ACHN (cell line): ENCODE results near the gene KCNMA1.

ENCODE experiments used
- DNase-seq: peaks from one replicate; pipeline ENCODE4 v3.0.0-alpha.2; 2015
- in situ Hi-C: cut with HindIII; loops from 2 replicates; pipeline ENCODE4 v1.10.0; 2017; ENCODE audit warnings: low sequenced_read_pairs, low pct_ligation_motif_present, low pct_unique_long_range_greater_than_20kb

KCNMA1 gene

DNA sequence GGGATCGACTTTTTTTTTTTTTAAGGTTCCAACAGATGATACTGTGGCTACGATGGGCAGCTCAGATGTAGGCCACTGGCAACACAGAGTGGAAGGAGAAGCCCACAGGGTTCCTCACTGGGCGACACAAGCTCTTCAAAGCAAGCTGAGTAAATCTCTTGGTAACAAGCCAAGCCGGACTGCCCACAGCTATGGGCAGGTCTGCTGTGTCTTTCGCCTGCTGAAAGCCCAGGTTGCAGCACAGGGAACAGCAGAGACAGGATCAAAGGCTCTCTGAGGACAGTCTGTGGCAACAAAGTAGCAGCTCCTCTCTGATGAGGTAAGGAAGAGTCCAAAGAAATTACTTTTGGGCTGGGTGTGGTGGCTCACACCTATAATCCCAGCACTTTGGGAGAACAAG lies 83.6 kb downstream of the KCNMA1 start:
- in situ Hi-C loops = no loop called here
- no peak for DNase-seq

DNA sequence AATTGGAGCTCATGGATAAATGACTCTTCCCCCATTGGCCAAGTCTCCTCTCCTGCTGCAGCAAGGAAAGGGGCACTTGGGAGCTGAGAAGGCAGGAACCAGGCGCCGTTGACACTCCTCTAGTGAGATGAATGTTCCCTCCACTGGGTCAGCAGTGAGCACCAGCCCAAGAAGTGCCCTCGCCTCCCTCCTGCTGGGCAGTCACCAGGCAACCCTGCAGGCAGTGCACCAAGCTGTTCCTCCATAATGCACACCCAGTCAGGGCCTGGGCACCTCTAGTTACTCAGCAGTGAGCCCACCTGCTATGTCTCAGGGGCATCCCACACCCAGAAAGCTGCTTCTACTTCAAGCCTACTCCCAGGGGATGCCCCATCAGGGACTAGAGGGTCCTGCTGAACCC lies 84.3 kb downstream of the KCNMA1 start:
- no peak for DNase-seq
- in situ Hi-C loops = no loop called here

DNA sequence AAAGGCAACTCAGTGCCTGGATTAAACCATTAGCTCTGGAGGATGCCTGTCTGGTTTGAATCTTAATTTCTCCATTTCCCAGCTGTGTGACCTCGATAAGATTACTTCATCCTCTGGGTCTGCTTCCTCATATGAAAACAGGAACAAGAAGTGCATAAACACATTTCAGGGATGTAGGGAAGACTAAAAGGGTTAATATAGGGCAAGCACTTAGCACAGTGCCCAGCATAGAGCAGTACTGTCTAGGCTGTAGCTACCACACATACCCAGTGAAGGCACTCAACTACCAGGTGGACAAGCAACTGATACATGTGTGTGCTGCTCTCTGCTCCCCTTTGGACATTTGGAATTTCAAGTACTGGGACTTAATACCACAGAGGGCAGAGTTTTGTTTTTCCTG lies 85.4 kb downstream of the KCNMA1 start:
- in situ Hi-C loops = no loop called here
- DNase-seq = no peak

DNA sequence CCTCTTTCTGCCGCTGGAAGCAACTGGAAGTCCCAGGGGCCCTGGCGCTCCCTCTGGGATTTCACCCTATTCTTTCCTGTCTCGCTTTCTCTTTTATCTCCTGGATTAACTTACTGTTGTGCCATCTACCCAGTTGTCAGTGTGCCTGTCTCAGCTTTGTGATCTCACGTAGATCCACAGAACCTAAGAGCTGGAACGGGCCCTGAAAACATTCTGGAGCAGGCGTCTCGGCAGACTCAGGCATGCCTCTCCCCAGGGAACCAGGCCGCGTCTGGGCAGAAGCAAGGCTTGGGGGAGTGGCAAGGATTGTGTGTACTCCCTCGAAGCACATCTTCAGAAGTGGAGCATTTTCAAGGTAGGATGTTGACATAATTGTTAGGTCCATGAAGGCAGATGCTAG lies 87.2 kb downstream of the KCNMA1 start:
- DNase-seq = no peak
- in situ Hi-C loops = no loop called here

DNA sequence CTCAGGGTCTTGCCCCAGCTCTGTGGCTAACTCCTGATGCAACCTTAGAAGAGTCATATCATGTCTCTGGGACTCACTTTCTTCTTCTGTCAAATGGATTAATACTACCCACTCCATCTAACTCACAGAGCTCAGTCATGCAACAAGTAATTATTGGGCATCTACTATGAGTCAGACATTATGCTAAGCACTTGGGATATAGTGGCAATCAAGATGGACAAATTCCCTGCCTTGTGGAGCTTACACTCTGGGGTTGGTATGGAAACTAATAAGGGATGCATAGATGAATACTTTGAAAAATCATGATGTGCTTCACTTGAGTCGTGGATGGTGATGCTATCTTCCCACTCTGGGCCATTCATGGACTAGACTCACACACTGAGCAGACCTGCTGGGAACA lies 88.9 kb downstream of the KCNMA1 start:
- DNase-seq = no peak
- in situ Hi-C loops = no loop called here

DNA sequence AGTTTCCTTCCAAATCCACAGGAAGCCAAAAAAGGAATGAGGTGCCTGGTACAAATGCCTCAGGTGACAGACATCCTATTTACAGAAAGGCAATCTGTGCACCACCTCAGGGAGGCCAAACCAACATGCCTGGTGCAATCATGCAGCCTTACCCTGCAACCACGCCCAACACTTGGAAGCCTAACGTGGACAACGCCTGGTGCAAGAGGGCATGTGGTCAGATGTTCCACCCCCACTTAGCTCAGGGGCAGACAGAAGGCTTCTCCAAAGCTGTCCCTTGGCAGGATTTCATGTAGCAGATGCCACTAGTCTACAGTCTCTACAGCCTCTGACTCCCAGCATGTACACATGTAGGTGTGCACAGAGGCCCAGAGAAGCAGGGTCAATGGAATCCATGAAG lies 89.5 kb downstream of the KCNMA1 start:
- no peak for DNase-seq
- in situ Hi-C loops = no loop called here

DNA sequence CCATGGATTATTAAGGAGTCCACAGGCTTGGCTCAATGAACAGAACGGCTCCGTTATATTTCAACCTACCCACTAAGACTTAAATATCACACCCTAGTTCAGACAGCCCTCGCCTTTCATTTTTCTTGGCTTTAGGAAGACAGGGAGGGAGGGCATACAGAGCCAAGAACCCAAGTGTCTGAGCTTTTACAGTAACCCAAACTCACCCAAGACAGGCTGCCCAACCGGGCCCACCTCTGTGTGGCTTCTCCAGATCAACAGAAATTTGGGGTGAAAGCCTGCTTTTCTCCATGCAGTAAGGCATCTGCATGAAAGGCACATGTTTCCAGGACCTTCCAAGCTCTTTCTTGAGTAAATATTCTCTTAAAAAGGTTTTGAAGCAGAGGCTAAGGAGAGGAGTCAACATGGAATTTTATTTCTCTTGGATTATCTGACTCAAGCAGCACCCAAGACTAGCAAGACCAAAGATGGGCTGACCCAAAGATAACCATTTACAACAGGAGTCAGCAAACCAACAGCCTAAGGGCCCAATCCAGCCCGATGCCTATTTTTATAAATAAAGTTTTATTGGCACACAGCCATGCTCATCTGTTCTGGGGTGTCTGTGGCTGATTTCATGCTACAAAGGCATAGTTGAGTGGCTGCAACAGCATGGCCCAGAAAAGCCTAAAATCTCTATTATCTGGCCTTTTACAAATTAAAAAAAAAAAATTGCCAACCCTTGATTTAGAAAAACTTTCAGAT lies 90.1 kb downstream of the KCNMA1 start:
- in situ Hi-C loops = no loop called here
- no peak for DNase-seq

DNA sequence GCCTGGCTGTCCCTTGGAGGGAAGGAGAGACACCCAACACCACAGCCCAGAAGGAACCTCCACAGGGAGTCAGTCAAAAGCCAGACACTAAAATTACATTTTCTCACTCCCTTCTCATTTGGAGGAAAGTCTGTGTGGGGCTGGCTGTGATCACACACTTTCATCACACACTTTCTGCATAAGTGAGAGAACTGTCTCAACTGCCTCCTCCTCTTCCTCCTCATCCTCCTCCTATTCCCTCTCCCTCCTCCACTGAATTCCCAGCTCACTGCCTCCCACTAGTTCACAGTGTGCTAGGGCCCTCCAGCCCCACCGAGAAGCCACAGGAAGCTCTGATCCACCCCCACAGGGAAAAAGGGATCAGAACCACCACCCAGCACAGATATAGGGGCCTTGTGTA lies 91.6 kb downstream of the KCNMA1 start:
- DNase-seq = no peak
- in situ Hi-C loops = no loop called here

DNA sequence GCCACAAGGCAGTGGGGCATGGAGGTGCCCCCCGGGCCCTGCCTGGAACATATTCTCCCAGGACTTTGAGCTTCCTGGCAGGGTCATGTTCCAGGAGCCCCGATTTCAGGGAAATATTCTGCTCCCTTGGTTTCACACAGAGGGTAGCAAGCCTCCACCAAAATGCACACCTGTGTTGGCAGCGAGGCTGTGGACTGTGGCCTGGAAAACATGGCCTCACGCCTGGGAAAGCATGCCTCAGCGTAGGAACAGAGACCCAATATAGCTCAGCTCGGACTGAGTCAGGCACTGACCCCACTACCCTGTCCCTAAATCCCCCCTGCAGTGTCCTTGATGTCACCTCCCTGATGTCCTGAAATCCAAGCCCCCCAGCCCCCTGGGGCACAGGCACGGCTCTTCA lies 92.0 kb downstream of the KCNMA1 start:
- in situ Hi-C loops = no loop called here
- no peak for DNase-seq

DNA sequence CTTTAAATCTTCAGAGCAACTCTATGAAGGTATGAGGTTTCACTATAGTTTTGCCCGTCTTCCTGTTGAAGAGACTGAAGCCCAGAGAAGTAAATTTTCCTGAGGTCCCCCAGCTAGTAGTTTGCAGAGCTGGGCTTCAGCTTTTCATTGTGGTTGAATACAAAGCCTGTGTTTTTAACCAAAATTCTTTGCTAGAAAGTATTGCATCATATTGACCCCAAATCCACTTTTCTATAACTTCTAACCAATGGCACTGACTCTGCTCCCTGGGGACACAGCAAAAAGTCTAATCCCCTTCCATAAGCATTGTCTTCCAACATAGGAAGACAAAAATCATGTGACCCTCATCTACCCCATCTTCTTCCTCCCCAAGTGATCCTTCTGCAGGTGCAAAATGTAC lies 93.0 kb downstream of the KCNMA1 start:
- in situ Hi-C loops = no loop called here
- DNase-seq = no peak

DNA sequence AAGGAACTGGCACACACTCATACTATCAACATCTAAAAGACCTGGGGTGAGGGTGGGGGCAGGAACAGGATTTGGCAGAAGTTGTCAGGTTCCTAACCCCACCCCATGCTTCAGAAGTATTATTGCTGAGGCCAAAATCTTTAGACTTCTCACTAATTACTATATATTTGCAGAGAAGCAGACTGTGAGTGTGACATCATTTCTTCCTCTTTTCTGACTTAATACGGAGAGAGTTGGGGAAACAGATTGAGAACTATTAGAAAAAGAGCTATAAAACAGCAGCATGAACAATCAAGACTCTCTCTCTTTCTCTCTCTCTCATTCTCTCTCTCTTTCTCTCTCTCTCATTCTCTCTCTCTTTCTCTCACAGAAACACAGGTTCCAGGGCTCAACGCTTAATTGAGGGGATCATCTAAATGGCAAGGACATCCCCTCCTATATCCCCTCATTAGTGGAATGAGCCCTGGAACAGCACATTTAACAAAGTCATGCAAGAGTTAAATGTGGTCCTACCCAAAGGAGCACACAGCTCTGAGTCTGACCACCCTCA lies 94.8 kb downstream of the KCNMA1 start:
- no peak for DNase-seq
- in situ Hi-C loops = no loop called here

DNA sequence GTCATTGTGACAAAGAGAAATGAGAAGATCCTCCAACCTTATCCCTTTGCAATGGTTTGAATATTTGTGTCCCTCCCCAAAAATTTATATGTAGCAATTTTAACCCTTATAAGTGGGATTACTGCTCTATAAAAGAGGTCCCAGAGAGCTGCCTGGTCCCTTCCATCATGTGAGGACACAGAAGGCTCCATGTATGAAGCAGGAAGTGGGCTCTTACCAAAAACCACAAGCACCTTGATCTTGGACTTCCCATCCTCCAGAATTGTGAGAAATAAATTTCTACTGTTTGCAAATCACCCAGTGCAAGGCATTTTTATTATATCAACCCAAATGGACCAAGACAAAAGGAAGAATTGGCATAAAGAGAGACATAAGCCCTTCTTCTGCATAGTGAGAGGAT lies 95.7 kb downstream of the KCNMA1 start:
- in situ Hi-C loops = no loop called here
- DNase-seq = no peak

DNA sequence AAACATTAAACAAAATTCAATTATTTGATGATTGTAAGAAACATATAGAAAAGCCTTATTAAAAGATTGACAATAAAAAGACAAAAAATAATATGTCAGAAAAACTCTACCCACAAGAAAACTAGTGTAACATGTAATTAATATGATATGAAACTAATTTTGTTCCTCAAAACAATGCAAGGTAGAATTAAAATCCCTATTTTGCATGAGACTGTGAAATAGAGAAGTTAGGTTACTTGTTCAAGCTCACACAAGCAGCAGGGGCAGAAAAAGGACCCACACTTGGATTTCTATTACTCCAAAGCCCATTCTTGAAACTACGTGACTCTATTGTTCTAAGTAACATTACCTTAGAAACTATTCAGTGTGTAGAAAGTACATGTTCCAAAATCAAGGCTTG lies 96.4 kb downstream of the KCNMA1 start:
- in situ Hi-C loops = no loop called here
- DNase-seq = no peak

DNA sequence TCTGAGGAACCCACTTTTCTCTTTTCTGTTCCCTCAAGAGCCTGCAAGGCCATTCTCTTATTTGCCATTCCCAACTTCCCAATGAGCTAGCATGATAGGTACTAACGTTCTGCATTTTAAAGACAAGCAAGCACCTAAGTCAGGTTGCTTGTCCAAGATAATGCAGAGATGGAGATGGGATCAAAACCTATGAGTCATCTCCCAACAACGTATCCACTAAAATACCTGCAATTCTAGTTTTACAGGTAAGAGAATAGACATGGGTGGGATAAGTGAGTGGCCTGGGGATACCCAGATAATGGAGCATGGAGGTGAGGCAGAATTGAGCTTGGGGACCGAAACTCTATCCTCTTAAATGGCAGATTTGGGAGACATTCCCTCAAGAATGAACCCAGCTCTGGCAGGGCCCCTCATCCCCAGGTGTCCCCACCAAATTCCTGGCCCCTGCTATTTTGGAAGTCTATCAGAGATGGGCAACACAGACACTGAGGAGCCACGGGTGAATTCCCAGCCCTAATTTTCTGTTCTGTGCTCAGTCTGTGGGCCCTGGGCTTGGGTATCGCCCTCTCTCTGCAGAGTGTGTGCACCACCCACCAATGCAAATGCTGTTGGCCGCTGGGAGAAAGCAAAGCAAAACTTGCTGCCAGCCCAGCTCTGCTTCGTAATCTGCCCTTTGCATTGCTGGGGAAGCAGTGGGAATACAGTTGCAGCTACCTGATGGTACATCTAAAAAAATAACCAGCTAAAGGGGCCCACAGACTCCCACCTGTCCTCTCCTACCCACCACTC lies 98.3 kb downstream of the KCNMA1 start:
- in situ Hi-C loops = no loop called here
- no peak for DNase-seq

DNA sequence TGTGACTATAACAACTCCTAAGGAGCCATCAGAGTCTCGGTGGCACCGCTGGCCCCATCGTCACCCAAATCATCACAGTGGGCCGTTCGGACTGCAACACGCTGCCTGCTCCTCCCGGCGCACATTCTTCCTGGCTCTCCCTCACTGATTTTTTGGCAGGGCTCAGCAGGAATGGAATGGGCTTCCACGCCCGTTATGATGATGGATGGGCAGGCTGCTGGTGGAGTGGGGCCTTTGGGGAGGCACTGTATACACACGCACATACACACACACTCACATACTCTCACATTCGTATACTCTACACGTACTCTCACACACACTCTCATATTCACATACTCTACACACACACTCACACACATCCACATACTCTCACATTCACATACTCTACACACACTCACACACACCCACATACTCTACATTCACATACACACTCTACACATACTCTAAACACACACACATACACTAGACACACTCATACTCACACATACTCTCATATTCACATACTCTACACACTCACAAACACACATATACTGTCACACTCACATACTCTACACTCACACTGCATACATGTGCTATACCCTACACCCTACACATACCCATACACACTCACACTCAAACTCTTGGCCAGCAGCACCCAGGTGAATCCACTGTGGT lies 99.8 kb downstream of the KCNMA1 start:
- in situ Hi-C loops = no loop called here
- no peak for DNase-seq

DNA sequence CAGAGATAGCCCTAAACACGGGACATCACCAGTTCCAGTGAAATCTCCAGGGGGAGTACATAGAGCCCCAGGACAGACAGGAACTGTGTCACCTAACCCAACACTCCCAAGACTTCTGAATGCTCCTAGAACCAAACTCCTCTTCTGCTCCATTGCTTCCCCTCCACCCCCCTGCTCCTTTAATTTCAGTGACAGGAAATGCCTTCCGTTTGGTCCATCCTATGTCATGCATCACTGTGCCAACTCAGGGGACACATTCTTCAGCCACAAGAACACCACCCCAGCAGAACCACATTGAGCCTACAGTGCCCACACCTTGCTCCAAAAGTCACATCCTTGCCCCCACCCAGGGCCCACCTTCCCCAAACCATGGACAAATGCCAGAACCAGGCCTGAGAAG lies 100.5 kb downstream of the KCNMA1 start:
- in situ Hi-C loops = no loop called here
- DNase-seq = no peak

DNA sequence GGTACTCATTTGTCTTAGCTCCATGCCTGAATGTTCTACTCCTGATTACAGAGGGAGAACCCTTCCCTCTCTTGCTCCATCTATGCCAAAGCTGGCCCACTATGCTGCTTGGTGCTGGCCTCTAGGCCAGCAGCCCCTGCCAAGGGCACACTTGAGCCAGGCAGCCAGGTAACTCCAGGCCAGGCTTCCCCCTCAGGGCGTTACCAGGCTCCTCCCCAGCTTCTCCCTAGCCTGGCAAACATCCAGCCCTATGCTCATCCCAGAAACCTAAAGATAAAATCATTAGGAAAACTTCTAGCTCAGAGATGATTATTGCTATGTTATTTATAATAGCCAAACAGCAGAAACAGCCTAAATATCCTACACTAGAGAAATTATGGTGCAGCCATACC lies 103.7 kb downstream of the KCNMA1 start:
- in situ Hi-C loops = no loop called here
- no peak for DNase-seq

DNA sequence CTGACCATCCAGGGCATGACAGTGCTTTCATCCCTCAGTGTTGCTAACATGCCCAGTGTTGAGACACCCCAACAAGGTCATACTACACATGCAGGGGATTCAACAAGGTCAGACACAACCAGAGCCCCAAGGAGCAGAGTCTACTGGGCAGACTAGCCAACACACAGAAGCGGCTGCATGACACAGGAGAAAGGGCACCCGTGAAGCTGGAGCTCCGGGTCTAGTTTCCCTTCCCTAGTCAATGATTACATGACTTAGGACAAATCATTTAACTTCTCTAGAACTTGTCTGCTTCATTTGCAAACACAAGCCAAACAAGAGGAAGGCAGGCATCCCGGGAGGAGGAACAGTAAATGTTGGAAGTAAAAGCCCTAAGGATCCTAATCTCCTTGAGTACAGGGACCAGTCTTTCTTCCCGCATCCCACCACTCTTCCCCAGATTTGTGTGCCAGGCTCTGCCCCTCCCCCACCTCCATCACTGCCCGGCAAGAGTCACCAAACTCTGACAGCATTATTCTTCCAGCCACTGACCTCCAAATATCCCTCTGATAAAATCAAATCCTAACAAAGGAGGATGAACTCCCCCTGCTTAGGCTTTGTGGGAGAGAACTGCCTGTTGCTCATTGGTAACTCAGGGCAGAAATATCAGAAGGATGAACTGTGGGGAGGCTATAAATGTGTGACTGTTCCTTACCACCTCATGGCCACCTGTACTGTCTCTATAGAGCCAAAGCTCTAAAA lies 104.3 kb downstream of the KCNMA1 start:
- in situ Hi-C loops = no loop called here
- DNase-seq = peak; percentile 81

DNA sequence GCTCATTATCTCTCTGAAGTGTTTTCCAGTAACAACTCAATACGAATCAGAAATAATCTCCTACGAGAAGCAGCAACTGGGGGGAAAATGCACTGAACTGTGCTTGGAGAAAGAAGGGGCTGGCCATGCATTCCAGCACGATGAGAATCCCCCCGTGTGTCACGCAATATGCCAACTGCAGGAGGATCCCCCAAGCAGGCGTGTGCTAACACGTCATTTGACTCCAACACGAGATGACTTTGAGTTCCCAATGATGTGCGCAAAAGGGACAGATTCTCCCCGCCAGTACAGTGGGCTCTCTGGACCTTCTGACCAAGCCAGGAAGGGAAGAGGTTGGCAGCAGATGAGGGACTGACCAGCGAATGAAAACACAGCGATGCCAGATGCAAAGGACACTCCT lies 105.5 kb downstream of the KCNMA1 start:
- in situ Hi-C loops = no loop called here
- DNase-seq = peak; percentile 57
